Neuronal stem cell (in vitro differentiated cells): ENCODE results near the gene KLHL28.

ENCODE experiments used
- DNase-seq: peaks from one replicate; pipeline ENCODE4 v3.0.0-alpha.2; 2013; ENCODE audit warnings: low spot score
- H2AFZ ChIP-seq: one replicate; pipeline ENCODE4 v1.6.1; 2013; ENCODE audit warnings: mild to moderate bottlenecking, low read length, inconsistent platforms
- H2AK5ac ChIP-seq: 2 replicates; pipeline ENCODE4 v1.6.1; 2013; ENCODE audit warnings: low read depth, mild to moderate bottlenecking, inconsistent platforms, low read length, moderate library complexity, mixed read lengths
- H2BK120ac ChIP-seq: 2 replicates; pipeline ENCODE4 v1.6.1; 2013; ENCODE audit warnings: low read depth, mild to moderate bottlenecking, inconsistent platforms, low read length, moderate library complexity, mixed read lengths
- H2BK12ac ChIP-seq: one replicate; pipeline ENCODE4 v1.6.1; 2013; ENCODE audit warnings: low read length, inconsistent platforms
- H2BK15ac ChIP-seq: 2 replicates; pipeline ENCODE4 v1.6.1; 2013; ENCODE audit warnings: mild to moderate bottlenecking, low read length, inconsistent platforms, mixed read lengths
- H2BK5ac ChIP-seq: one replicate; pipeline ENCODE4 v1.6.1; 2013; ENCODE audit warnings: inconsistent platforms, mild to moderate bottlenecking, low read length, moderate library complexity
- H3K14ac ChIP-seq: one replicate; pipeline ENCODE4 v1.6.1; 2013; ENCODE audit warnings: low read length, inconsistent platforms
- H3K18ac ChIP-seq: 2 replicates; pipeline ENCODE4 v1.6.1; 2013; ENCODE audit warnings: low read length, inconsistent platforms
- H3K23ac ChIP-seq: 2 replicates; pipeline ENCODE4 v1.6.1; 2013; ENCODE audit warnings: low read depth, mild to moderate bottlenecking, mixed read lengths, low read length, inconsistent platforms; ENCODE audit not compliant: poor library complexity
- H3K27ac ChIP-seq: replicated peaks from 3 replicates; pipeline ENCODE4 v1.5.1; 2013; ENCODE audit warnings: low read length, inconsistent platforms
- H3K27me3 ChIP-seq, 3 experiments: 2 replicates each; pipeline ENCODE4 v1.6.1; 2013; ENCODE audit warnings: low read length in 3 of 3, mild to moderate bottlenecking in 2 of 3, inconsistent platforms in 1 of 3, low read depth in 1 of 3, mixed read lengths in 1 of 3, moderate library complexity in 1 of 3; ENCODE audit not compliant: control insufficient read depth in 3 of 3, insufficient read depth in 3 of 3
- H3K36me3 ChIP-seq, 2 donors: replicated peaks in 1 of 2; 2 replicates each; pipeline ENCODE4 v1.6.1; 2013; ENCODE audit warnings: low read length in 2 of 2; ENCODE audit not compliant: control insufficient read depth in 2 of 2, insufficient read depth in 2 of 2
- H3K4ac ChIP-seq: 2 replicates; pipeline ENCODE4 v1.6.1; 2013; ENCODE audit warnings: inconsistent platforms, mild to moderate bottlenecking, low read length, moderate library complexity
- H3K4me1 ChIP-seq, 2 donors: 1 replicate in 1 of 2; 2 replicates in 1 of 2; pipeline ENCODE4 v1.6.1; 2013; ENCODE audit warnings: low read length in 2 of 2, low read depth in 1 of 2; ENCODE audit not compliant: control insufficient read depth in 2 of 2, insufficient read depth in 1 of 2
- H3K4me2 ChIP-seq: one replicate; pipeline ENCODE4 v1.6.1; 2013; ENCODE audit warnings: mild to moderate bottlenecking, low read length, inconsistent platforms; ENCODE audit not compliant: insufficient read depth, poor library complexity, severe bottlenecking
- H3K4me3 ChIP-seq, 2 donors: 2 replicates each; pipeline ENCODE4 v1.5.1; 2013; ENCODE audit warnings: low read length in 2 of 2, mild to moderate bottlenecking in 2 of 2, inconsistent platforms in 1 of 2, moderate library complexity in 1 of 2
- H3K79me1 ChIP-seq: one replicate; pipeline ENCODE4 v1.6.1; 2013; ENCODE audit warnings: low read depth, mild to moderate bottlenecking, inconsistent platforms, low read length, moderate library complexity
- H3K9ac ChIP-seq: one replicate; pipeline ENCODE4 v1.6.1; 2013; ENCODE audit warnings: mild to moderate bottlenecking, low read depth, low read length, inconsistent platforms; ENCODE audit not compliant: poor library complexity
- H3K9me3 ChIP-seq, 2 donors: replicated peaks in 1 of 2; 2 replicates each; pipeline versions ENCODE3 to v1.6.1; 2013; ENCODE audit warnings: low read length in 2 of 2, mild to moderate bottlenecking in 2 of 2, inconsistent platforms in 1 of 2, low read depth in 1 of 2, mixed read lengths in 1 of 2, moderate library complexity in 1 of 2; ENCODE audit not compliant: control insufficient read depth in 2 of 2, insufficient read depth in 1 of 2
- H4K8ac ChIP-seq: one replicate; pipeline ENCODE4 v1.6.1; 2013; ENCODE audit warnings: low read depth, mild to moderate bottlenecking, inconsistent platforms, low read length, moderate library complexity
- H4K91ac ChIP-seq: one replicate; pipeline ENCODE4 v1.6.1; 2013; ENCODE audit warnings: low read length, low read depth, mild to moderate bottlenecking, inconsistent platforms; ENCODE audit not compliant: poor library complexity
- WGBS, 2 donors: extraction: QIAGEN DNeasy Blood & Tissue Kit; methylation state at CpG; one replicate each; pipeline ENCODE4 v1.1.7; 2013; ENCODE audit warnings: missing lambda C conversion rate in 2 of 2, mixed read lengths in 1 of 2; ENCODE audit not compliant: insufficient read length in 2 of 2, insufficient replicate concordance in 1 of 2; ENCODE audit errors: extremely low coverage in 2 of 2; 5-methylcytosine and 5-hydroxymethylcytosine counted together

Gene KLHL28

GRCh38 chr14:44914849-44915248 lies 46.9 kb downstream of the KLHL28 start:
- no peak for DNase-seq
- Histone ChIP-seq H3K79me1 (no peaks in the 10 kb centered on the region), H3K4ac (no peak overlapping the region), H4K8ac (no peak overlapping the region), H3K4me3 (no peak overlapping the region), H2BK15ac (no peak overlapping the region), H3K4me1 (no peaks in the 10 kb centered on the region), H2BK120ac (no peak overlapping the region), H3K9me3 (peaks cover 0 to 2% of the 10 kb centered on the region in 2 donors), H3K36me3 (no peaks in the 10 kb centered on the region), H3K27me3 (no peaks in the 10 kb centered on the region), H3K27ac (no peak overlapping the region), H3K23ac (no peak overlapping the region), H3K14ac (no peak overlapping the region), H2AK5ac (no peak overlapping the region), H4K91ac (no peak overlapping the region), H3K18ac (no peak overlapping the region), H2BK12ac (no peak overlapping the region), H2AFZ (peak overlapping the region; percentile 59), H3K4me2 (no peak overlapping the region), H3K9ac (no peak overlapping the region), H2BK5ac (no peak overlapping the region)
- WGBS, 2 donors: no CpG with 5 or more reads among the region's 4 CpGs

DNA sequence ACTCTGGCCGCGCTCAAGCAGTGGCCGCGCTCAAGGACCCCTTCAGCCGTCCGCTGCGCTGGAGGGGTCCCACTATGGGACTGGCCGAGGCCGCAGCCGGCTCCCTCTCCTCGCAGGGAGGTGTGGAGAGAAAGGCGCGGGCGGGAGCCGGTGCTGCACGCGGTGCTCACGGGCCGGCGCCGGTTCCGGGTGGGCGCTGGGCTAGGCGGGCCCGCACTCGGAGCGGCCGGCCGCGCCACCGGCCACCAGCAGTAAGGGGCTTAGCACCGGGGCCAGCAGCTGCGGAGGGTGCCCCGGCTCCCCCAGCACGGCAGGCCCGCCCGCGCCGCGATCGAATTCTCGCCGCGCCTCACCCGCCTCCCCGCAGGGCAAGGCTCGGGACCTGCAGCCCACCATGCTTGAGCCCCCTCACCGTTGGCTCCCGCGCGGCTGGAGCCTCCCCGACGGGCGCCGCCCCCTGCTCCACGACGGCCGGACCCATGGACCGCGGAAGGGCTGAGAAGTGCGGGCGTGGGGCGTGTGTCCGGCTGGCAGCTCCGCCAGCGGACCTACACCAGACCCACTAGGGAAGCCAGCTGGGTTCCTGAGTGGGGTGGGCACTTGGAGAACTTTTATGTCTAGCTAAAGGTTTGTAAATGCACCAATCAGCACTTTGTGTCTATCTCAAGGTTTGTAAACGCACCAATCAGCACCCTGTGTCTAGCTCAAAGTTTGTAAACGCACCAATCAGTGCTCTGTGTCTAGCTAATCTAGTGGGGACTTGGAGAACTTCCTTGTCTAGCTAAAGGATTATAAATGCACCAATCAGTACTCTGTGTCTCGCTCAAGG lies 49.5 kb downstream of the KLHL28 start:
- Histone ChIP-seq H3K4me3 (no peak overlapping the region), H2BK15ac (no peak overlapping the region), H3K4me1 (no peaks in the 10 kb centered on the region), H3K14ac (no peak overlapping the region), H2AFZ (no peak overlapping the region), H2BK5ac (no peak overlapping the region), H3K9me3 (peaks cover 0 to 2% of the 10 kb centered on the region in 2 donors), H2BK12ac (no peak overlapping the region), H2AK5ac (peak overlapping the region; percentile 56), H3K4me2 (no peak overlapping the region), H3K9ac (no peak overlapping the region), H3K18ac (peak overlapping the region; percentile 38), H3K36me3 (no peaks in the 10 kb centered on the region), H4K8ac (no peak overlapping the region), H4K91ac (no peak overlapping the region), H2BK120ac (no peak overlapping the region), H3K27me3 (no peaks in the 10 kb centered on the region), H3K79me1 (no peaks in the 10 kb centered on the region), H3K27ac (no peak overlapping the region), H3K4ac (no peak overlapping the region), H3K23ac (no peak overlapping the region)
- no peak for DNase-seq
- no CpG with 5 or more reads among the region's 69 CpGs for WGBS, 2 donors

DNA sequence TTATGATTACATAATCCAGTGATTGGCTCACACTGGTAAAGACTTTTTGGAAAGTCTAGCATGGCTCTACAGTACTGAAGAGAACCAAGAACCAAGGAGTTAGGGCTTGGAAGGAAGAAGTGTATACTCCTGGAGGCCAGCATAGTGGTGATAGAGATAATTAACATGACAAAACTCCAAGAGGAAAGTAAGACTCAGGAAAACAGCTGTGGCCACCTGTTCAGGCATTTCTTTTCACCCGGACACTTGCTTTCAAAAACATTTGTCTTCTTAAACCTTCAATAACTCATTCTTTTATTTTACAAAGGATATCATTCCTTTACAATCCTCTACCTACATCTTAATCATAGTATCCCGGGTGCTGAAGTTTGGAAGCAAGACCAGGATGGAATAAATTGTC lies 50.9 kb downstream of the KLHL28 start:
- Histone ChIP-seq H3K4ac (no peak overlapping the region), H3K27me3 (no peaks in the 10 kb centered on the region), H2AK5ac (no peak overlapping the region), H3K4me2 (no peak overlapping the region), H2BK12ac (no peak overlapping the region), H2BK5ac (no peak overlapping the region), H3K9ac (no peak overlapping the region), H2BK120ac (no peak overlapping the region), H3K14ac (no peak overlapping the region), H2AFZ (no peak overlapping the region), H3K18ac (no peak overlapping the region), H2BK15ac (no peak overlapping the region), H4K91ac (no peak overlapping the region), H3K4me3 (no peak overlapping the region), H3K27ac (no peak overlapping the region), H4K8ac (no peak overlapping the region), H3K36me3 (no peaks in the 10 kb centered on the region), H3K9me3 (peaks cover 0 to 2% of the 10 kb centered on the region in 2 donors), H3K79me1 (no peaks in the 10 kb centered on the region), H3K23ac (no peak overlapping the region), H3K4me1 (no peaks in the 10 kb centered on the region)
- WGBS, 2 donors: no CpG with 5 or more reads among the region's 2 CpGs
- DNase-seq: no peak

DNA sequence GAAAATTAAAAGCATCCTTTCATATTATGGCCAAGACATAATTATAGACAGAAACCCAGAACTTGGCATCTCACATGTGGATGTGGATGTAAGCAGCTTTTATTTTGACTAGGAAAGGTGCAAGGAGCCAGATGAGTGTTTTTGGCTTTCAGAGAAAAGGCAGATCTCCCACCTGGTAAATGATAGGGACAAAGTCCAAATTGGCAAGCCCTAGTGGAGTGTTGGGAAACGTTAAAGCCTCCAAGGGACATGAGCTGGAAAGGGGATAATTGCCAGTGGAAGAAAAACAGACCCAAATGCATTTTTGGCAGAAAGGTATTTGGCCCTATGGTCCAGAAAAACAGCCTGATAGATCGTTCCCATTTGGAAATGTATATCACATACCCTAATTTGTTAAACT lies 60.1 kb downstream of the KLHL28 start:
- no peak overlapping the region for H2BK120ac ChIP-seq
- no peak overlapping the region for H3K4ac ChIP-seq
- H3K9me3 ChIP-seq: no peaks in the 10 kb centered on the region
- no peak overlapping the region for H2BK15ac ChIP-seq
- H2BK12ac ChIP-seq: no peak overlapping the region
- DNase-seq: no peak
- H3K27me3 ChIP-seq: no peaks in the 10 kb centered on the region
- H3K14ac ChIP-seq: no peak overlapping the region
- no peak overlapping the region for H3K18ac ChIP-seq
- no peaks in the 10 kb centered on the region for H3K79me1 ChIP-seq
- H3K27ac ChIP-seq: no peak overlapping the region
- no peak overlapping the region for H2AK5ac ChIP-seq
- H4K91ac ChIP-seq: no peak overlapping the region
- H2BK5ac ChIP-seq: no peak overlapping the region
- no peak overlapping the region for H2AFZ ChIP-seq
- no peak overlapping the region for H3K4me2 ChIP-seq
- H3K36me3 ChIP-seq: peaks cover 0 to 4% of the 10 kb centered on the region in 2 donors
- H3K4me1 ChIP-seq: peaks cover 0 to 3% of the 10 kb centered on the region in 2 donors
- whole genome bisulfite sequencing, 2 donors: no CpG with 5 or more reads among the region's 2 CpGs
- no peak overlapping the region for H4K8ac ChIP-seq
- H3K4me3 ChIP-seq: no peak overlapping the region
- no peak overlapping the region for H3K9ac ChIP-seq
- no peak overlapping the region for H3K23ac ChIP-seq
